Lower leg skin (tissue), 3 donors: ENCODE results near the gene ERGIC2.

Source experiments
- CTCF ChIP-seq, 3 donors: fragments of 450-650 bp; IDR thresholded peaks; one replicate each; pipeline ENCODE4 v1.5.1; 2016; ENCODE audit warnings: antibody characterized with exemption in 3 of 3, mild to moderate bottlenecking in 3 of 3, moderate library complexity in 2 of 3
- POLR2A ChIP-seq, 2 donors: fragments of 450-650 bp; IDR thresholded peaks; one replicate each; pipeline ENCODE4 v1.6.1; 2016 to 2017; ENCODE audit warnings: antibody characterized with exemption in 2 of 2, mild to moderate bottlenecking in 1 of 2, moderate library complexity in 1 of 2

DNA sequence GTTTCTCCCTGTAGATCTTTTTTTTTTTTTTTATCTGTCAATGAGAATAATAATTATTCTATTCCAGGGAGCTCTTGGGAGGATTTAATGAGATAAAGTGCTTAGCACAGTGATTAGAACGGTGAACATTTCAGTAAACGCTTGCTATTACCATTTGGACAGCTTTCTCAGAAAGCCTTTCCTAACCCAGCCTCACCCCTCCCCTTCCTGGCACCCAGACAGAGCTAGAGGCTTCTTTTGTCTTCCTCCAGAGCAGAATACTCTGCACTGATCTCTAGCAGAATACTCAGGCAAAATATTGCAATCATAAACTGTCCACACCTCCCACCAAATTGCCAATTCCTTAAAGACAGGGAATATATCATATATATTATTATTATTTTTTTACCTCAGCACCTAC is 66.6 kb downstream of the ERGIC2 start:
- no peak for TF ChIP-seq CTCF (IDR thresholded peaks at IDR 0.05)
- no peak for TF ChIP-seq POLR2A (IDR thresholded peaks at IDR 0.05)
